GM12878 (cell line): ENCODE measurements around the gene FRYL. TPM values are rescaled to one million over a fixed set of nuclear protein-coding genes. Genes with fewer than 3 reads are reported as not detected.

Source experiments
- ATAC-seq: fragments of 200-7000 bp; cut with Tn5 transposase; 3 replicates; pipeline ENCODE4 v1.9.1; 2020; ENCODE audit warnings: mild to moderate bottlenecking, moderate library complexity
- BruUV-seq: library from RNA; stranded (reverse); fragments of 400-500 nt; replicated peaks from 2 replicates; lab custom pipeline; 2021; lab: Mats Ljungman, UMichigan
- CTCF ChIA-PET: fragments of 300-600 bp; sonication (Branson Sonifier 250); formaldehyde crosslinking; extraction: SDS; loops from one replicate; lab custom pipeline; 2021; ENCODE audit warnings: inconsistent platforms; lab: Yijun Ruan, JAX
- POLR2A ChIA-PET: fragments of 350-600 bp; formaldehyde crosslinking; extraction: SDS; loops from one replicate; lab custom pipeline; 2021; ENCODE audit warnings: inconsistent platforms; lab: Charles Lee
- RAD21 ChIA-PET: fragments of 300-600 bp; sonication (Branson Sonifier 250); formaldehyde crosslinking; loops from one replicate; lab custom pipeline; 2023; ENCODE audit warnings: antibody characterized with exemption; ENCODE audit not compliant: unreplicated experiment; lab: Charles Lee
- SMC1A ChIA-PET: fragments of 300-600 bp; sonication (Branson Sonifier 250); formaldehyde crosslinking; loops from one replicate; lab custom pipeline; 2023; ENCODE audit not compliant: unreplicated experiment, uncharacterized antibody; lab: Charles Lee
- DNase-seq: peaks from one replicate; pipeline ENCODE4 v3.0.0-alpha.2; 2011; ENCODE audit warnings: low read depth, low spot score
- FAIRE-seq: peaks from 3 replicates; lab custom pipeline; 2011; peaks lifted over from hg19 to GRCh38; lab: Jason Lieb, UNC
- H2AFZ ChIP-seq: 2 replicates; pipeline ENCODE4 v1.6.0; 2011; ENCODE audit warnings: low read depth, low read length, control low read depth; ENCODE audit not compliant: control insufficient read depth
- H3K27ac ChIP-seq: 2 replicates; pipeline ENCODE4 v1.5.1; 2011; ENCODE audit warnings: control low read depth; ENCODE audit not compliant: control insufficient read depth, insufficient read depth
- H3K27me3 ChIP-seq, 2 experiments: replicated peaks in 1 of 2; 2 replicates each; pipeline versions ENCODE4 v1.6.0 to v1.6.1; 2011; ENCODE audit warnings: low read length in 1 of 2; ENCODE audit not compliant: control insufficient read depth in 2 of 2, insufficient read depth in 2 of 2
- H3K36me3 ChIP-seq, 2 experiments: 2 replicates each; pipeline ENCODE4 v1.5.1; 2011; ENCODE audit warnings: low read length in 1 of 2; ENCODE audit not compliant: control insufficient read depth in 2 of 2, insufficient read depth in 2 of 2
- H3K4me1 ChIP-seq: 2 replicates; pipeline ENCODE4 v1.6.1; 2011; ENCODE audit warnings: mild to moderate bottlenecking, low read length, moderate library complexity, mixed read lengths; ENCODE audit not compliant: control insufficient read depth, insufficient read depth
- H3K4me2 ChIP-seq: 2 replicates; pipeline ENCODE4 v1.6.0; 2011; ENCODE audit warnings: control low read depth; ENCODE audit not compliant: control insufficient read depth, insufficient read depth
- H3K4me3 ChIP-seq: fragments of 200-600 bp; sonication (generic); 2 replicates; pipeline ENCODE4 v1.5.1; 2016
- H3K79me2 ChIP-seq: 2 replicates; pipeline ENCODE4 v1.6.0; 2011; ENCODE audit warnings: low read length; ENCODE audit not compliant: control insufficient read depth, insufficient read depth
- H3K9ac ChIP-seq: 2 replicates; pipeline ENCODE4 v1.8.0; 2011; ENCODE audit warnings: low read length, control low read depth, mixed read lengths; ENCODE audit not compliant: control insufficient read depth, insufficient read depth
- H3K9me3 ChIP-seq: replicated peaks from 3 replicates; pipeline ENCODE4 v1.5.1; 2011; ENCODE audit warnings: mild to moderate bottlenecking, low read length; ENCODE audit not compliant: control insufficient read depth, insufficient read depth
- H4K20me1 ChIP-seq: 2 replicates; pipeline ENCODE4 v1.6.0; 2011; ENCODE audit not compliant: control insufficient read depth, insufficient read depth
- CHD2 ChIP-seq: IDR thresholded peaks from 2 replicates; pipeline ENCODE4 v1.6.1; 2011; ENCODE audit warnings: low read depth, low read length, improper control_type of control experiment, borderline replicate concordance
- CREB1 ChIP-seq: IDR thresholded peaks from 2 replicates; pipeline ENCODE4 v1.6.1; 2012; ENCODE audit warnings: low read depth, mild to moderate bottlenecking, inconsistent platforms
- HDAC2 ChIP-seq: fragments of 200-600 bp; sonication (generic); IDR thresholded peaks from 2 replicates; pipeline ENCODE4 v1.6.1; 2017
- NRF1 ChIP-seq: conservative IDR thresholded peaks from 2 replicates; pipeline ENCODE4 v1.6.1; 2011; ENCODE audit warnings: mild to moderate bottlenecking, low read depth, low read length, improper control_type of control experiment
- PAX8 ChIP-seq: fragments of 450-650 bp; IDR thresholded peaks from 2 replicates; pipeline ENCODE4 v1.6.1; 2017; ENCODE audit warnings: mild to moderate bottlenecking, moderate library complexity
- POLR2A ChIP-seq: IDR thresholded peaks from 2 replicates; pipeline ENCODE4 v1.6.1; 2011; ENCODE audit warnings: low read depth, mild to moderate bottlenecking, low read length
- RB1 ChIP-seq: fragments of 450-650 bp; formaldehyde crosslinking; IDR thresholded peaks from 2 replicates; pipeline ENCODE4 v1.6.1; 2017; ENCODE audit warnings: mild to moderate bottlenecking, borderline replicate concordance
- SREBF1 ChIP-seq: IDR thresholded peaks from 2 replicates; pipeline ENCODE4 v1.6.1; 2012; ENCODE audit warnings: mild to moderate bottlenecking, low read length
- SREBF2 ChIP-seq: IDR thresholded peaks from 2 replicates; pipeline ENCODE4 v1.6.1; 2012; ENCODE audit warnings: mild to moderate bottlenecking, low read length
- SRF ChIP-seq, 2 experiments: IDR thresholded peaks; 2 replicates each; pipeline ENCODE4 v1.6.1; 2011; ENCODE audit warnings: low read depth in 2 of 2, low read length in 2 of 2, mild to moderate bottlenecking in 1 of 2, moderate library complexity in 1 of 2
- STAT3 ChIP-seq: IDR thresholded peaks from 2 replicates; pipeline ENCODE4 v1.6.1; 2011; ENCODE audit warnings: low read depth, low read length, improper control_type of control experiment
- TBL1XR1 ChIP-seq: IDR thresholded peaks from 2 replicates; pipeline ENCODE4 v1.6.1; 2012; ENCODE audit warnings: low read depth, low read length, improper control_type of control experiment
- WRNIP1 ChIP-seq: IDR thresholded peaks from 2 replicates; pipeline ENCODE4 v1.6.1; 2011; ENCODE audit warnings: low read depth, low read length, improper control_type of control experiment, borderline replicate concordance
- ZNF622 ChIP-seq: fragments of 450-650 bp; IDR thresholded peaks from 2 replicates; pipeline ENCODE4 v1.6.1; 2017; ENCODE audit warnings: mild to moderate bottlenecking, inconsistent platforms
- WGBS: methylation state at CpG from one replicate; pipeline ENCODE4 v1.1.6; 2016; ENCODE audit warnings: low lambda C conversion rate; ENCODE audit not compliant: insufficient replicate concordance, insufficient coverage; ENCODE audit errors: missing lambda C conversion rate; 5-methylcytosine and 5-hydroxymethylcytosine counted together
- in situ Hi-C: fragments of 300-500 bp; cut with MboI; formaldehyde crosslinking; loops from 9 replicates; pipeline ENCODE4 v1.14.3; 2018; ENCODE audit warnings: mixed read lengths
- intact Hi-C: fragments of 100-400 bp; cut with micrococcal nuclease; formaldehyde crosslinking; loops from one replicate; pipeline ENCODE4 v1.14.2; 2022; ENCODE audit not compliant: unreplicated experiment
- polyA plus RNA-seq, 11 experiments: library from polyadenylated mRNA; depleted of rRNA in 4 of 11; unstranded in 6 of 11; stranded (reverse) in 5 of 11; fragments of >200 nt; fragmentation: Nextera tagmentation in 4 of 11; fragmentation: Illumina TruSeq in 1 of 11; extraction: Ambion mirVana in 4 of 11; extraction: Trizol in 1 of 11; gene quantifications; 1 replicate in 1 of 11; 2 replicates in 10 of 11; pipeline versions ENCODE4 v1.2.1 to v1.2.3, GENCODE V29; 2011 to 2016; ENCODE audit warnings: inconsistent platforms in 2 of 11, missing spikeins in 2 of 11, low read depth in 1 of 11
- total RNA-seq, 4 experiments: library from RNA; depleted of rRNA in 3 of 4; stranded (reverse); fragments of >200 nt in 3 of 4; fragmentation: Illumina TruSeq in 1 of 4; extraction: Trizol in 1 of 4; gene quantifications; 2 replicates each; pipeline versions ENCODE4 v1.2.1 to v1.2.3, GENCODE V29; 2013 to 2021
- TF ChIP-seq, protein P1 (sequence below): IDR thresholded peaks from 2 replicates; pipeline ENCODE4 v1.6.1; 2012; ENCODE audit warnings: low read depth, low read length, improper control_type of control experiment

FRYL gene
- total and polyA plus RNA-seq, 10 of the 15 experiments (the other 5 are each of a cell fraction or from before 2014, with no cell fraction given) = 10.3 to 50.6 (median 28.7) TPM

DNA sequence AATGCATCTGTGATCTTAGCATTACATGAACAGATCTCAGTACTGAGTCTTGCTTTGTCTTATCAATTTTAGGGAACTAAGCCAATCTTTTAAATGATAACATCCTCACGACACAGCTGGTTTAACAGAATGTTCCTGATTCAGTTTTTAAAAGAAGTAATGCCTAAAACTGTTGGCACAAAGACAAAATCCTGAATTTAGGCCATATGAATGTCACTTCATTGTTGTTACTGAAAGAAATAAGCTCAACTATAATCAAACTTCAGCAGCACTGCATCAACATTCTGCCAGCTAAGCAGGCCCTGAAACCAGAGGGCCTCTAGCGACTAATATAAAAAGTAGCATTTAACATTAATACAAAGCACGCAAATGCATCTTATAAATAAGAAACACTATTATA is 130.6 kb downstream of the FRYL start:
- Histone ChIP-seq H3K4me3 (no peak overlapping the region), H3K36me3 (0 out of 4 replicates have a peak, but pooled peaks cover 0 to 2% of the 10 kb centered on the region in 2 experiments), H3K9me3 (no peaks in the 10 kb centered on the region), H4K20me1 (no peaks in the 10 kb centered on the region), H2AFZ (no peak overlapping the region), H3K27ac (no peak overlapping the region), H3K4me2 (no peak overlapping the region), H3K4me1 (no peaks in the 10 kb centered on the region), H3K9ac (no peak overlapping the region), H3K27me3 (no peaks in the 10 kb centered on the region), H3K79me2 (peaks cover 3% of the 10 kb centered on the region)
- ChIA-PET CTCF (no interaction called here), SMC1A (no interaction called here), RAD21 (no interaction called here), POLR2A (interaction anchor here (0.5 kb wide), 1 partner anchor 12 kb away, joined by 3 read pairs; no protein-coding TSS in a partner anchor)
- FAIRE-seq = no peak
- BruUV-seq = no TSS peak
- ATAC-seq = no peak
- no peak for TF ChIP-seq TBL1XR1
- no peak for TF ChIP-seq ZNF622
- TF ChIP-seq SREBF2 = no peak
- no peak for TF ChIP-seq SREBF1
- no peak for TF ChIP-seq STAT3
- no peak for TF ChIP-seq RB1
- no peak for TF ChIP-seq NRF1
- no peak for TF ChIP-seq HDAC2
- no peak for TF ChIP-seq POLR2A
- no peak for TF ChIP-seq CHD2
- no peak for TF ChIP-seq PAX8
- TF ChIP-seq, protein P1, sequence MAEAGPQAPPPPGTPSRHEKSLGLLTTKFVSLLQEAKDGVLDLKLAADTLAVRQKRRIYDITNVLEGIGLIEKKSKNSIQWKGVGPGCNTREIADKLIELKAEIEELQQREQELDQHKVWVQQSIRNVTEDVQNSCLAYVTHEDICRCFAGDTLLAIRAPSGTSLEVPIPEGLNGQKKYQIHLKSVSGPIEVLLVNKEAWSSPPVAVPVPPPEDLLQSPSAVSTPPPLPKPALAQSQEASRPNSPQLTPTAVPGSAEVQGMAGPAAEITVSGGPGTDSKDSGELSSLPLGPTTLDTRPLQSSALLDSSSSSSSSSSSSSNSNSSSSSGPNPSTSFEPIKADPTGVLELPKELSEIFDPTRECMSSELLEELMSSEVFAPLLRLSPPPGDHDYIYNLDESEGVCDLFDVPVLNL = no peak
- TF ChIP-seq WRNIP1 = no peak
- no peak for TF ChIP-seq SRF (IDR thresholded peaks at IDR 0.05; ENCODE audit: low read depth in 2 of 2, low read length in 2 of 2)
- no peak for TF ChIP-seq CREB1
- in situ Hi-C loops = no loop called here
- DNase-seq = no peak
- 96% methylated on average over 3 of the region's 3 CpGs for WGBS
- intact Hi-C loops = no loop called here
